ENCODE measurements around the gene TMEM182.

The TMEM182 gene

GRCh38 chr2:102768892-102769291, 7.1 kb downstream of the TMEM182 start:
- DNase-seq = no peak

GRCh38 chr2:102770506-102770905, 8.7 kb downstream of the TMEM182 start:
- no peak for DNase-seq

- DNase-seq = no peak
Observed at GRCh38 chr2:102771114-102771513, 9.3 kb downstream of the TMEM182 start.

- DNase-seq = no peak
Observed at GRCh38 chr2:102772659-102773058, 10.8 kb downstream of the TMEM182 start.

GRCh38 chr2:102773149-102773705, 11.4 kb downstream of the TMEM182 start:
- no peak for DNase-seq

GRCh38 chr2:102778260-102778659, 16.4 kb downstream of the TMEM182 start:
- no peak for DNase-seq

GRCh38 chr2:102780467-102780866, 18.6 kb downstream of the TMEM182 start:
- no peak for DNase-seq

- no peak for DNase-seq
Observed at GRCh38 chr2:102782187-102782586, 20.4 kb downstream of the TMEM182 start.

GRCh38 chr2:102782933-102783332, 21.1 kb downstream of the TMEM182 start:
- no peak for DNase-seq

GRCh38 chr2:102783506-102784183, 21.8 kb downstream of the TMEM182 start:
- no peak for DNase-seq

- DNase-seq = no peak
Observed at GRCh38 chr2:102784940-102785339, 23.1 kb downstream of the TMEM182 start.

- no peak for DNase-seq
Observed at GRCh38 chr2:102788216-102788884, 26.5 kb downstream of the TMEM182 start.

GRCh38 chr2:102788885-102789260, 27.0 kb downstream of the TMEM182 start:
- peak; percentile 16 for DNase-seq

- no peak for DNase-seq
Observed at GRCh38 chr2:102789349-102790090, 27.7 kb downstream of the TMEM182 start.

- DNase-seq = no peak
Observed at GRCh38 chr2:102790091-102790455, 28.2 kb downstream of the TMEM182 start.

GRCh38 chr2:102792568-102793208, 30.9 kb downstream of the TMEM182 start:
- DNase-seq = no peak

- no peak for DNase-seq
Observed at GRCh38 chr2:102795641-102796040, 33.8 kb downstream of the TMEM182 start.

- no peak for DNase-seq
Observed at GRCh38 chr2:102796337-102796736, 34.5 kb downstream of the TMEM182 start.

- DNase-seq = no peak
Observed at GRCh38 chr2:102797486-102797885, 35.7 kb downstream of the TMEM182 start.

- no peak for DNase-seq
Observed at GRCh38 chr2:102798181-102798580, 36.4 kb downstream of the TMEM182 start.

GRCh38 chr2:102801098-102801718, 39.4 kb downstream of the TMEM182 start:
- DNase-seq = no peak

- DNase-seq = no peak
Observed at GRCh38 chr2:102801858-102802699, 40.2 kb downstream of the TMEM182 start.

All from SIG-M5 (cell line).